H9 (cell line): ENCODE results near the gene SPN. TPM values are rescaled to one million over a fixed set of nuclear protein-coding genes. Genes with fewer than 3 reads are reported as not detected.

Experiments
- DNase-seq: peaks from one replicate; pipeline ENCODE4 v3.0.0-alpha.2; 2017
- H2AFZ ChIP-seq: one replicate; pipeline ENCODE4 v1.6.1; 2013; ENCODE audit warnings: mild to moderate bottlenecking, low read length, control low read depth, moderate library complexity
- H2AK5ac ChIP-seq: 2 replicates; pipeline ENCODE4 v1.6.1; 2013; ENCODE audit warnings: low read length, control low read depth, mixed read lengths; ENCODE audit not compliant: insufficient read length
- H2BK120ac ChIP-seq: one replicate; pipeline ENCODE4 v1.6.1; 2013; ENCODE audit warnings: low read depth, mild to moderate bottlenecking, low read length, control low read depth, inconsistent platforms; ENCODE audit not compliant: poor library complexity, severe bottlenecking
- H2BK12ac ChIP-seq: 2 replicates; pipeline ENCODE4 v1.6.1; 2013; ENCODE audit warnings: low read length, control low read depth, mixed read lengths, low read depth; ENCODE audit not compliant: insufficient read length
- H2BK15ac ChIP-seq: 2 replicates; pipeline ENCODE4 v1.6.1; 2013; ENCODE audit warnings: low read depth, low read length, control low read depth
- H2BK20ac ChIP-seq: one replicate; pipeline ENCODE4 v1.6.1; 2013; ENCODE audit warnings: low read depth, mild to moderate bottlenecking, low read length, control low read depth, inconsistent platforms; ENCODE audit not compliant: poor library complexity, severe bottlenecking
- H2BK5ac ChIP-seq: 2 replicates; pipeline ENCODE4 v1.6.1; 2013; ENCODE audit warnings: low read length, control low read depth, mixed read lengths; ENCODE audit not compliant: insufficient read length
- H3K14ac ChIP-seq: 2 replicates; pipeline ENCODE4 v1.6.1; 2013; ENCODE audit warnings: low read length, control low read depth; ENCODE audit not compliant: insufficient read depth
- H3K18ac ChIP-seq: 2 replicates; pipeline ENCODE4 v1.6.1; 2013; ENCODE audit warnings: low read depth, mild to moderate bottlenecking, mixed read lengths, low read length, control low read depth; ENCODE audit not compliant: insufficient read length
- H3K23ac ChIP-seq: 2 replicates; pipeline ENCODE4 v1.6.1; 2013; ENCODE audit warnings: low read length, control low read depth, mixed read lengths, low read depth; ENCODE audit not compliant: insufficient read length
- H3K23me2 ChIP-seq: 2 replicates; pipeline ENCODE4 v1.6.1; 2013; ENCODE audit warnings: low read depth, mild to moderate bottlenecking, mixed read lengths, low read length, control low read depth; ENCODE audit not compliant: insufficient read length, poor library complexity, severe bottlenecking
- H3K27ac ChIP-seq: 2 replicates; pipeline ENCODE4 v1.5.1; 2013; ENCODE audit warnings: low read length, control low read depth, mixed read lengths, low read depth; ENCODE audit not compliant: insufficient read length
- H3K27me3 ChIP-seq: 2 replicates; pipeline ENCODE4 v1.6.1; 2013; ENCODE audit warnings: low read length, control low read depth, inconsistent platforms; ENCODE audit not compliant: insufficient read depth
- H3K4ac ChIP-seq: 2 replicates; pipeline ENCODE4 v1.6.1; 2013; ENCODE audit warnings: low read depth, mild to moderate bottlenecking, control low read depth, inconsistent platforms, low read length, moderate library complexity
- H3K4me1 ChIP-seq: 2 replicates; pipeline ENCODE4 v1.6.1; 2013; ENCODE audit warnings: low read length, control low read depth, inconsistent platforms; ENCODE audit not compliant: insufficient read depth
- H3K4me2 ChIP-seq: 2 replicates; pipeline ENCODE4 v1.6.1; 2013; ENCODE audit warnings: low read length, control low read depth, mixed read lengths; ENCODE audit not compliant: insufficient read length, insufficient read depth
- H3K56ac ChIP-seq: 2 replicates; pipeline ENCODE4 v1.6.1; 2013; ENCODE audit warnings: low read depth, mild to moderate bottlenecking, mixed read lengths, low read length, control low read depth; ENCODE audit not compliant: insufficient read length
- H3K79me1 ChIP-seq: 2 replicates; pipeline ENCODE4 v1.6.1; 2013; ENCODE audit warnings: low read depth, mild to moderate bottlenecking, moderate library complexity, low read length, control low read depth, inconsistent platforms; ENCODE audit not compliant: insufficient read depth, poor library complexity, severe bottlenecking
- H3K79me2 ChIP-seq: 2 replicates; pipeline ENCODE4 v1.6.1; 2013; ENCODE audit warnings: low read length, control low read depth, inconsistent platforms; ENCODE audit not compliant: insufficient read depth
- H3K9ac ChIP-seq: 2 replicates; pipeline ENCODE4 v1.6.1; 2013; ENCODE audit warnings: low read length, control low read depth, mixed read lengths; ENCODE audit not compliant: insufficient read length; ENCODE audit errors: extremely low read depth
- H3K9me3 ChIP-seq: one replicate; pipeline ENCODE4 v1.6.1; 2013; ENCODE audit warnings: low read depth, low read length, inconsistent platforms; ENCODE audit not compliant: control insufficient read depth
- H3T11ph ChIP-seq: one replicate; pipeline ENCODE4 v1.6.1; 2013; ENCODE audit warnings: mild to moderate bottlenecking, low read length, control low read depth, inconsistent platforms
- H4K20me1 ChIP-seq: one replicate; pipeline ENCODE4 v1.6.1; 2013; ENCODE audit not compliant: control insufficient read depth, insufficient read length, insufficient read depth
- H4K5ac ChIP-seq: 2 replicates; pipeline ENCODE4 v1.6.1; 2013; ENCODE audit warnings: low read depth, mild to moderate bottlenecking, mixed read lengths, low read length, control low read depth; ENCODE audit not compliant: insufficient read length
- H4K8ac ChIP-seq: replicated peaks from 2 replicates; pipeline ENCODE4 v1.6.1; 2013; ENCODE audit warnings: low read length, control low read depth, mixed read lengths, low read depth; ENCODE audit not compliant: insufficient read length
- H4K91ac ChIP-seq: 2 replicates; pipeline ENCODE4 v1.6.1; 2013; ENCODE audit warnings: low read depth, mild to moderate bottlenecking, moderate library complexity, mixed read lengths, low read length, control low read depth; ENCODE audit not compliant: insufficient read length
- H3K27ac Mint-ChIP-seq, 3 experiments: 2 replicates in 2 of 3; 3 replicates in 1 of 3; pipeline ENCODE4 v1.8.0; 2020 to 2021; ENCODE audit warnings: mixed read lengths in 3 of 3, mild to moderate bottlenecking in 1 of 3, moderate library complexity in 1 of 3
- H3K27me3 Mint-ChIP-seq: 2 replicates; pipeline ENCODE4 v1.8.0; 2021; ENCODE audit warnings: low read depth, mild to moderate bottlenecking, moderate library complexity, mixed read lengths
- H3K36me3 Mint-ChIP-seq, 3 experiments: 2 replicates in 2 of 3; 3 replicates in 1 of 3; pipeline ENCODE4 v1.8.0; 2020 to 2021; ENCODE audit warnings: low read depth in 3 of 3, mixed read lengths in 3 of 3; ENCODE audit not compliant: insufficient read depth in 1 of 3
- H3K4me1 Mint-ChIP-seq, 2 experiments: 2 replicates each; pipeline ENCODE4 v1.8.0; 2020; ENCODE audit warnings: mixed read lengths in 2 of 2
- H3K4me3 Mint-ChIP-seq, 2 experiments: 2 replicates in 1 of 2; 3 replicates in 1 of 2; pipeline ENCODE4 v1.8.0; 2020 to 2021; ENCODE audit warnings: mild to moderate bottlenecking in 2 of 2, mixed read lengths in 2 of 2, moderate library complexity in 1 of 2
- H3K9me3 Mint-ChIP-seq, 2 experiments: 2 replicates in 1 of 2; 3 replicates in 1 of 2; pipeline ENCODE4 v1.8.0; 2020; ENCODE audit warnings: mild to moderate bottlenecking in 2 of 2, mixed read lengths in 2 of 2, moderate library complexity in 1 of 2
- WGBS: extraction: QIAGEN DNeasy Blood & Tissue Kit; methylation state at CpG from one replicate; pipeline ENCODE4 v1.1.7; 2013; ENCODE audit warnings: missing lambda C conversion rate, low lambda C conversion rate, mixed read lengths; ENCODE audit not compliant: insufficient read length; ENCODE audit errors: extremely low coverage; 5-methylcytosine and 5-hydroxymethylcytosine counted together
- total RNA-seq: library from RNA; stranded (reverse); gene quantifications from 2 replicates; pipeline ENCODE4 v1.2.1, GENCODE V29; 2021
- TF ChIP-seq, protein P1 (sequence below): fragments of 200-600 bp; sonication (generic); conservative IDR thresholded peaks from 3 replicates; pipeline ENCODE4 v1.8.0; 2021; ENCODE audit warnings: antibody characterized with exemption, mild to moderate bottlenecking

Gene SPN
- total RNA-seq, 1 experiment from 2014 or later = 0.77 TPM

DNA sequence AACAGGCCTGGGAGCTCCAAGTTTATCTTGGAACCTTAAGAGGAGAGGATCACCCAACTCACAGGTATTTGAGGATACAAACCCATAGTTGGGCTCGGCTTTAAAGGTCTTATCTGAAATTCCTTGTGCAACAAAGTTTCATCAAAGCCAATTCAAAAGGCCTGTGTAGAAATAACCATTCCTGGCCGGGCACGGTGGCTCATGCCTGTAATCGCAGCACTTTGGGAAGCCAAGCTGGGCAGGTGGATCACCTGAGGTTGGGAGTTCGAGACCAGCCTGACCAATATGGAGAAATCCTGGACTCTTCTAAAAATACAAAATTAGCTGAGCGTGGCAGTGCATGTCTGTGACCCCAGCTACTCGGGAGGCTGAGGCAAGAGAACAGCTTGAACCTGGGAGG lies 54.1 kb downstream of the SPN start:
- Mint-ChIP-seq H3K9me3 (peaks cover 0 to 4% of the 10 kb centered on the region in 2 experiments; a peak in 1 of 5 replicates), H3K27me3 (no peaks in the 10 kb centered on the region), H3K4me3 (no peak overlapping the region), H3K36me3 (peaks cover 45 to 61% (median 48%) of the 10 kb centered on the region in 3 experiments), H3K4me1 (peaks cover 37 to 42% of the 10 kb centered on the region in 2 experiments), H3K27ac (no peak overlapping the region; a peak in 1 of 7 replicates)
- TF ChIP-seq, protein P1, sequence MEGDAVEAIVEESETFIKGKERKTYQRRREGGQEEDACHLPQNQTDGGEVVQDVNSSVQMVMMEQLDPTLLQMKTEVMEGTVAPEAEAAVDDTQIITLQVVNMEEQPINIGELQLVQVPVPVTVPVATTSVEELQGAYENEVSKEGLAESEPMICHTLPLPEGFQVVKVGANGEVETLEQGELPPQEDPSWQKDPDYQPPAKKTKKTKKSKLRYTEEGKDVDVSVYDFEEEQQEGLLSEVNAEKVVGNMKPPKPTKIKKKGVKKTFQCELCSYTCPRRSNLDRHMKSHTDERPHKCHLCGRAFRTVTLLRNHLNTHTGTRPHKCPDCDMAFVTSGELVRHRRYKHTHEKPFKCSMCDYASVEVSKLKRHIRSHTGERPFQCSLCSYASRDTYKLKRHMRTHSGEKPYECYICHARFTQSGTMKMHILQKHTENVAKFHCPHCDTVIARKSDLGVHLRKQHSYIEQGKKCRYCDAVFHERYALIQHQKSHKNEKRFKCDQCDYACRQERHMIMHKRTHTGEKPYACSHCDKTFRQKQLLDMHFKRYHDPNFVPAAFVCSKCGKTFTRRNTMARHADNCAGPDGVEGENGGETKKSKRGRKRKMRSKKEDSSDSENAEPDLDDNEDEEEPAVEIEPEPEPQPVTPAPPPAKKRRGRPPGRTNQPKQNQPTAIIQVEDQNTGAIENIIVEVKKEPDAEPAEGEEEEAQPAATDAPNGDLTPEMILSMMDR = no peak
- H3K23ac ChIP-seq = no peak overlapping the region
- H4K20me1 ChIP-seq = no peaks in the 10 kb centered on the region
- H2BK120ac ChIP-seq = no peak overlapping the region
- H3K79me1 ChIP-seq = peaks cover 5% of the 10 kb centered on the region
- no peak overlapping the region for H3K4me2 ChIP-seq
- no peaks in the 10 kb centered on the region for H3K23me2 ChIP-seq
- H2BK15ac ChIP-seq = no peak overlapping the region
- no peak overlapping the region for H4K8ac ChIP-seq
- no peak overlapping the region for H3K27ac ChIP-seq
- H3K27me3 ChIP-seq = no peaks in the 10 kb centered on the region
- H3K9me3 ChIP-seq = no peaks in the 10 kb centered on the region
- DNase-seq = no peak
- H3T11ph ChIP-seq = no peak overlapping the region
- no peak overlapping the region for H3K4ac ChIP-seq
- no peak overlapping the region for H2BK12ac ChIP-seq
- WGBS = no CpG with 5 or more reads among the region's 7 CpGs
- H4K91ac ChIP-seq = no peak overlapping the region
- H2AFZ ChIP-seq = no peak overlapping the region
- H2AK5ac ChIP-seq = no peak overlapping the region
- no peak overlapping the region for H3K56ac ChIP-seq
- H3K9ac ChIP-seq = no peak overlapping the region
- H3K4me1 ChIP-seq = peaks cover 3% of the 10 kb centered on the region; the same call in 1 of the 2 replicates
- no peak overlapping the region for H2BK20ac ChIP-seq
- peaks cover 8% of the 10 kb centered on the region; the same call in 1 of the 2 replicates for H3K79me2 ChIP-seq
- no peak overlapping the region for H2BK5ac ChIP-seq
- no peak overlapping the region for H4K5ac ChIP-seq
- no peak overlapping the region for H3K18ac ChIP-seq
- no peak overlapping the region for H3K14ac ChIP-seq
